Thymus (tissue), 11 donors: ENCODE results near the gene FRMPD4. TPM values are rescaled to one million over a fixed set of nuclear protein-coding genes. Genes with fewer than 3 reads are reported as not detected.

ENCODE experiments used
- DNase-seq, 9 donors: peaks; one replicate each; pipeline ENCODE4 v3.0.0-alpha.2; 2013; ENCODE audit warnings: low spot score in 9 of 9, low read depth in 6 of 9, missing footprints in 1 of 9
- H3K27ac ChIP-seq, 2 donors: one replicate each; pipeline ENCODE4 v1.5.1; 2013; ENCODE audit warnings: control low read depth in 1 of 2, low read depth in 1 of 2, low read length in 1 of 2, mild to moderate bottlenecking in 1 of 2, moderate library complexity in 1 of 2
- H3K27me3 ChIP-seq, 2 donors: one replicate each; pipeline ENCODE4 v1.5.1; 2013; ENCODE audit warnings: low read length in 1 of 2; ENCODE audit not compliant: control insufficient read depth in 2 of 2, insufficient read depth in 1 of 2
- H3K36me3 ChIP-seq, 2 donors: one replicate each; pipeline ENCODE4 v1.5.1; 2013; ENCODE audit warnings: low read length in 1 of 2, mild to moderate bottlenecking in 1 of 2, moderate library complexity in 1 of 2; ENCODE audit not compliant: control insufficient read depth in 2 of 2, insufficient read depth in 2 of 2
- H3K4me1 ChIP-seq, 2 donors: one replicate each; pipeline ENCODE4 v1.5.1; 2013; ENCODE audit warnings: low read length in 2 of 2; ENCODE audit not compliant: control insufficient read depth in 2 of 2, insufficient read depth in 2 of 2
- H3K4me3 ChIP-seq, 2 donors: one replicate each; pipeline ENCODE4 v1.5.1; 2013; ENCODE audit warnings: low read length in 2 of 2, control low read depth in 1 of 2, mild to moderate bottlenecking in 1 of 2
- H3K9me3 ChIP-seq, 2 donors: one replicate each; pipeline ENCODE4 v1.5.1; 2013; ENCODE audit warnings: low read length in 1 of 2, mild to moderate bottlenecking in 1 of 2; ENCODE audit not compliant: control insufficient read depth in 2 of 2, insufficient read depth in 1 of 2
- WGBS: extraction: QIAGEN DNeasy Blood & Tissue Kit; methylation state at CpG from one replicate; pipeline ENCODE4 v1.1.7; 2013; 5-methylcytosine and 5-hydroxymethylcytosine counted together
- polyA plus RNA-seq: library from polyadenylated mRNA; stranded (reverse); fragments of 200-250 nt; gene quantifications from one replicate; pipeline ENCODE4 v1.2.3, GENCODE V29; 2013
- total RNA-seq: library from RNA; stranded (reverse); fragments of 120-200 nt; gene quantifications from one replicate; pipeline ENCODE4 v1.2.4, GENCODE V29; 2013
- donor health status: healthy.

FRMPD4 gene
- total and polyA plus RNA-seq, 2 donors = 0.05 TPM

GRCh38 chrX:12378706-12379105 is 240.4 kb downstream of the FRMPD4 start:
- H3K27me3 ChIP-seq = no peaks in the 10 kb centered on the region
- WGBS = 85% methylated on average over 1 of the region's 1 CpG
- H3K9me3 ChIP-seq = no peaks in the 10 kb centered on the region
- no peaks in the 10 kb centered on the region for H3K36me3 ChIP-seq
- no peak overlapping the region for H3K27ac ChIP-seq
- no peaks in the 10 kb centered on the region for H3K4me1 ChIP-seq
- DNase-seq = no peak
- no peak overlapping the region for H3K4me3 ChIP-seq

- no peak overlapping the region for H3K4me3 ChIP-seq
- H3K4me1 ChIP-seq = no peaks in the 10 kb centered on the region
- no peaks in the 10 kb centered on the region for H3K27me3 ChIP-seq
- H3K27ac ChIP-seq = no peak overlapping the region
- no peaks in the 10 kb centered on the region for H3K9me3 ChIP-seq
- 93% methylated on average over 3 of the region's 3 CpGs for WGBS
- H3K36me3 ChIP-seq = no peaks in the 10 kb centered on the region
- no peak for DNase-seq
Observed at GRCh38 chrX:12379671-12380070, 241.4 kb downstream of the FRMPD4 start.

- 46% methylated on average over 2 of the region's 2 CpGs for WGBS
- H3K27ac ChIP-seq = no peak overlapping the region
- no peaks in the 10 kb centered on the region for H3K9me3 ChIP-seq
- H3K27me3 ChIP-seq = no peaks in the 10 kb centered on the region
- DNase-seq = no peak
- H3K4me3 ChIP-seq = no peak overlapping the region
- no peaks in the 10 kb centered on the region for H3K36me3 ChIP-seq
- no peaks in the 10 kb centered on the region for H3K4me1 ChIP-seq
Observed at GRCh38 chrX:12383196-12383595, 244.9 kb downstream of the FRMPD4 start.

GRCh38 chrX:12390301-12390700 is 252.0 kb downstream of the FRMPD4 start:
- H3K36me3 ChIP-seq = no peaks in the 10 kb centered on the region
- no peaks in the 10 kb centered on the region for H3K4me1 ChIP-seq
- no peak overlapping the region for H3K4me3 ChIP-seq
- WGBS = 90% methylated on average over 1 of the region's 1 CpG
- H3K27me3 ChIP-seq = no peaks in the 10 kb centered on the region
- H3K27ac ChIP-seq = no peak overlapping the region
- no peaks in the 10 kb centered on the region for H3K9me3 ChIP-seq
- DNase-seq = no peak

GRCh38 chrX:12396584-12396983 is 258.3 kb downstream of the FRMPD4 start:
- Histone ChIP-seq H3K36me3 (no peaks in the 10 kb centered on the region), H3K27me3 (no peaks in the 10 kb centered on the region), H3K9me3 (no peaks in the 10 kb centered on the region), H3K4me1 (no peaks in the 10 kb centered on the region), H3K4me3 (no peak overlapping the region), H3K27ac (no peak overlapping the region)
- DNase-seq = no peak

GRCh38 chrX:12400218-12400617 is 261.9 kb downstream of the FRMPD4 start:
- no peak overlapping the region for H3K4me3 ChIP-seq
- no peaks in the 10 kb centered on the region for H3K36me3 ChIP-seq
- H3K4me1 ChIP-seq = no peaks in the 10 kb centered on the region
- DNase-seq = no peak
- no peaks in the 10 kb centered on the region for H3K27me3 ChIP-seq
- H3K9me3 ChIP-seq = no peaks in the 10 kb centered on the region
- H3K27ac ChIP-seq = no peak overlapping the region
- WGBS = 91% methylated on average over 4 of the region's 4 CpGs

GRCh38 chrX:12401252-12401651 is 263.0 kb downstream of the FRMPD4 start:
- H3K4me3 ChIP-seq = no peak overlapping the region
- H3K4me1 ChIP-seq = no peaks in the 10 kb centered on the region
- WGBS = 84% methylated on average over 1 of the region's 1 CpG
- no peak for DNase-seq
- H3K27ac ChIP-seq = no peak overlapping the region
- no peaks in the 10 kb centered on the region for H3K36me3 ChIP-seq
- H3K27me3 ChIP-seq = no peaks in the 10 kb centered on the region
- no peaks in the 10 kb centered on the region for H3K9me3 ChIP-seq

GRCh38 chrX:12403474-12404082 is 265.3 kb downstream of the FRMPD4 start:
- no peaks in the 10 kb centered on the region for H3K9me3 ChIP-seq
- H3K27me3 ChIP-seq = no peaks in the 10 kb centered on the region
- WGBS = 94% methylated on average over 3 of the region's 3 CpGs
- no peaks in the 10 kb centered on the region for H3K4me1 ChIP-seq
- no peak overlapping the region for H3K4me3 ChIP-seq
- no peaks in the 10 kb centered on the region for H3K36me3 ChIP-seq
- DNase-seq = no peak
- H3K27ac ChIP-seq = no peak overlapping the region

- Histone ChIP-seq H3K27ac (no peak overlapping the region), H3K9me3 (no peaks in the 10 kb centered on the region), H3K4me1 (no peaks in the 10 kb centered on the region), H3K27me3 (no peaks in the 10 kb centered on the region), H3K36me3 (no peaks in the 10 kb centered on the region), H3K4me3 (no peak overlapping the region)
- DNase-seq = no peak
- WGBS = 81% methylated on average over 2 of the region's 2 CpGs
Observed at GRCh38 chrX:12405306-12405705, 267.0 kb downstream of the FRMPD4 start.

GRCh38 chrX:12410523-12410922 is 272.2 kb downstream of the FRMPD4 start:
- Histone ChIP-seq H3K36me3 (no peaks in the 10 kb centered on the region), H3K4me1 (no peaks in the 10 kb centered on the region), H3K4me3 (no peak overlapping the region), H3K9me3 (no peaks in the 10 kb centered on the region), H3K27ac (no peak overlapping the region), H3K27me3 (no peaks in the 10 kb centered on the region)
- no peak for DNase-seq
- 93% methylated on average over 6 of the region's 6 CpGs for WGBS
